Activated T-cell treated with anti-CD3 and anti-CD28 coated beads, Interleukin-2, amount 50 U/mL, for 72 hours (primary cell): ENCODE results near the gene IL15. TPM values are rescaled to one million over a fixed set of nuclear protein-coding genes. Genes with fewer than 3 reads are reported as not detected.

Source experiments
- ATAC-seq, 2 donors: fragments of 150-1000 bp; cut with Tn5 transposase; replicated peaks in 1 of 2; 2 replicates each; pipeline ENCODE4 v1.10.0; 2021; ENCODE audit warnings: moderate library complexity in 2 of 2, mild to moderate bottlenecking in 1 of 2
- DNase-seq, 2 donors: peaks; one replicate each; pipeline ENCODE4 v3.0.0; 2021 to 2022; ENCODE audit warnings: mixed read lengths in 1 of 2
- H3K27ac Mint-ChIP-seq: one replicate; pipeline ENCODE4 v1.8.0; 2022; ENCODE audit warnings: mild to moderate bottlenecking, moderate library complexity, mixed read lengths
- H3K27me3 Mint-ChIP-seq: one replicate; pipeline ENCODE4 v1.8.0; 2022; ENCODE audit warnings: low read depth, mixed read lengths
- H3K36me3 Mint-ChIP-seq, 2 donors: one replicate each; pipeline ENCODE4 v1.8.0; 2022; ENCODE audit warnings: mixed read lengths in 2 of 2, mild to moderate bottlenecking in 1 of 2; ENCODE audit not compliant: insufficient read depth in 2 of 2
- H3K4me1 Mint-ChIP-seq: one replicate; pipeline ENCODE4 v1.8.0; 2022; ENCODE audit warnings: low read depth, mixed read lengths
- H3K4me3 Mint-ChIP-seq, 2 donors: one replicate each; pipeline ENCODE4 v1.8.0; 2022; ENCODE audit warnings: mild to moderate bottlenecking in 2 of 2, mixed read lengths in 2 of 2, moderate library complexity in 2 of 2
- H3K9me3 Mint-ChIP-seq, 2 donors: one replicate each; pipeline ENCODE4 v1.8.0; 2022; ENCODE audit warnings: mixed read lengths in 2 of 2
- total RNA-seq, 2 donors: library from RNA; stranded (reverse); gene quantifications; one replicate each; pipeline ENCODE4 v1.2.3, GENCODE V29; 2022

IL15 gene
- total RNA-seq, 2 donors from 2014 or later = 2.1 TPM

DNA sequence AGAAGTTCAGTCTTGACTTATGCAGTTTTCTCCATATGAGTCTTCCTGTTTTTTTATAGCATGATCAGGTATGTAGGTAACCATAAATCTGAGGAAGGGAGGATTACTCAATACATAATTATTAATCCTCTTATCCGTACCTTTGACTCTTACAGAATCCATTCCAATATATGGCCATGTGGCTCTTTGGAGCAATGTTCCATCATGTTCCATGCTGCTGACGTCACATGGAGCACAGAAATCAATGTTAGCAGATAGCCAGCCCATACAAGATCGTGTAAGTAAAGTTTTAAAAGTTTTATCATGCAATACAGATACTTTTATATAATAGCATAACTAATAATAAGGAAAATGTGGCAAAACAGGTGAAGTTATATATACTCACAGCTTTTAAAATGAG, 19.6 kb downstream of the IL15 start:
- Mint-ChIP-seq H3K9me3 (no peaks in the 10 kb centered on the region), H3K27ac (no peak overlapping the region), H3K4me1 (peaks cover 6% of the 10 kb centered on the region), H3K36me3 (no peaks in the 10 kb centered on the region), H3K27me3 (no peaks in the 10 kb centered on the region), H3K4me3 (no peak overlapping the region)
- ATAC-seq = no peak
- no peak for DNase-seq

GRCh38 chr4:141657550-141658250, 21.3 kb downstream of the IL15 start:
- no peak overlapping the region for H3K27ac Mint-ChIP-seq
- no peaks in the 10 kb centered on the region for H3K36me3 Mint-ChIP-seq
- peaks cover 6% of the 10 kb centered on the region for H3K4me1 Mint-ChIP-seq
- no peak overlapping the region for H3K4me3 Mint-ChIP-seq
- no peak for ATAC-seq
- H3K27me3 Mint-ChIP-seq = no peaks in the 10 kb centered on the region
- no peak for DNase-seq
- H3K9me3 Mint-ChIP-seq = no peaks in the 10 kb centered on the region

DNA sequence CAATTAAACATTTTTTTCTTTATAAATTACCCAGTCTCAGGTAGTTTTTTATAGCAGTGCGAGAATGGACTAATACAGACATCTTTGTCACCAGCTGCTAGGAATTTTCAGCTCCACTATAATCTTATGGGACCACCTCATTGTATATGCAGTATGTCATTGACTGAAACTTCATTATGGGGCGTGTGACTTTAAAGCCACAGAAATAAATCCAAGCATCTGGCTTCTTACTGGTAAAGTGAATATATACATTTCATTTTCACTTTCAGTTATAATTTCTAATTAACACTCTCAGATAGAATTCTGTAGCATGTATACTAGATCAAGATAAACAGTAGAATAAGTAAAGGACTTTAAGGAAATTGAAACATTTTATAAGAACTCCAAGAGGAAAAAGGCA, 21.9 kb downstream of the IL15 start:
- Mint-ChIP-seq H3K4me3 (no peak overlapping the region), H3K27me3 (no peaks in the 10 kb centered on the region), H3K36me3 (no peaks in the 10 kb centered on the region), H3K4me1 (peaks cover 6% of the 10 kb centered on the region), H3K9me3 (no peaks in the 10 kb centered on the region), H3K27ac (no peak overlapping the region)
- ATAC-seq = no peak
- no peak for DNase-seq

DNA sequence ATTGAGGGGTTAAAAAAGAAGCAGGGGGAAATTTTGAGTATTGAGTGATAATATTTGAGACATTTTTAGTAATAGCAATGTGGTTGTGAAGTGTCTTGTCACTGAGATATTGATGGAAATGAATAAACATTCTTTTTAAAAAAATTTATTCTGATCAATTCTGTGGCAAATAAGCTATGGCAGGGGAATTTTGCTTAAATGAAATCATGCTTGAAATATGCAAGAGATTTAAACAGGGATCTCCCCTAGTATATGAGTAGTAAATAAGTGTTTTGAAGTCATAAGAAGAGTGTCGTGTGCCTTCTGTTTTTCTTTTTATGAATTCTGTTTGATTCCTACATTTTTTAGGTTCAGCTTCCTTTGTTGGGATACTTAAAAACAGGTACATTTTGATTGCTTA, 23.2 kb downstream of the IL15 start:
- Mint-ChIP-seq H3K4me3 (no peak overlapping the region), H3K27me3 (no peaks in the 10 kb centered on the region), H3K27ac (peak overlapping the region; percentile 27), H3K4me1 (peaks cover 6% of the 10 kb centered on the region), H3K36me3 (no peaks in the 10 kb centered on the region), H3K9me3 (no peaks in the 10 kb centered on the region)
- ATAC-seq (no peak), DNase-seq (no peak)

DNA sequence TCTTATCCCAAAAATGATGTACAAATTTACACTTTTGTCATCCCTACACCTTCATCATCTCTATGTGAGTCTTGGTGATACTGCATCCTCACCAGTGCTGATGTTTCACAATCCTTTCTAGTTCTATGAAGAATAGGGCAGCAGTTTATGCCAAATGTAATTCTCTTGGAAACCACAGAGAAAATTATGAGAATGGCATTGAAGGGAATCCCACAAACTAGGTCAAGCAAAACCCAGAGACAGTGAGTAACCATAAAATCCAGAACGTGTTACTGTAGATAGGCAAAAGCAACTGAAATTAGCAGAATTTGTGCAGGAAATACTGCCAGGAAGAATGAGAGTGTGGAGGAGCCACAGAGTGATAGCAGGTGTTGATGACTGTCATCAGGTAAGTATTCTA, 24.5 kb downstream of the IL15 start:
- no peaks in the 10 kb centered on the region for H3K9me3 Mint-ChIP-seq
- no peak overlapping the region for H3K4me3 Mint-ChIP-seq
- no peak for ATAC-seq
- H3K27ac Mint-ChIP-seq = no peak overlapping the region
- H3K4me1 Mint-ChIP-seq = peaks cover 6% of the 10 kb centered on the region
- DNase-seq = no peak
- H3K27me3 Mint-ChIP-seq = no peaks in the 10 kb centered on the region
- H3K36me3 Mint-ChIP-seq = no peaks in the 10 kb centered on the region

GRCh38 chr4:141668200-141668910, 32.0 kb downstream of the IL15 start:
- H3K4me1 Mint-ChIP-seq = no peaks in the 10 kb centered on the region
- no peaks in the 10 kb centered on the region for H3K36me3 Mint-ChIP-seq
- H3K4me3 Mint-ChIP-seq = no peak overlapping the region
- DNase-seq (no peak), ATAC-seq (no peak)
- no peaks in the 10 kb centered on the region for H3K27me3 Mint-ChIP-seq
- H3K9me3 Mint-ChIP-seq = no peaks in the 10 kb centered on the region
- H3K27ac Mint-ChIP-seq = no peak overlapping the region

- no peaks in the 10 kb centered on the region for H3K36me3 Mint-ChIP-seq
- no peak overlapping the region for H3K4me3 Mint-ChIP-seq
Observed at GRCh38 chr4:141669501-141669900, 33.1 kb downstream of the IL15 start.

DNA sequence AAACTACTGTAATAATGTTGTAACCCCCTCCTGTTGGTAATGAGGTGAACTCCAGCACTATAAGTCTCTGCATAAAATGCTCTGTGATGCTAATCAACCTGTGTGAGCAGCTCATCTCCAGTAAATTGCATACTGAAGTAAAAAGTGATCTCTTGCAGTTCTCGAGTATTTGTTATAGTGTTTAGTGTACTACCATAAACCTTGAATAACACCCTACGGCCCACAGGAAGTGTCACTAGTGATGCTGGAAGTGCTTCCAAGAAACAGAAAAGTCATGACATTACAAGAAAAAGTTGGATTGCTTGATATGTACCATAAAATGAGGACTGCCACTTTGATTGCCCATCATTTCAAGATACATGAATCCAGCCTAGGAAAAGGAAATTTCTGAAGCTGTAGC, 39.0 kb downstream of the IL15 start:
- Mint-ChIP-seq H3K4me1 (no peaks in the 10 kb centered on the region), H3K4me3 (no peak overlapping the region), H3K9me3 (no peaks in the 10 kb centered on the region), H3K36me3 (no peaks in the 10 kb centered on the region), H3K27ac (no peak overlapping the region), H3K27me3 (no peaks in the 10 kb centered on the region)
- ATAC-seq = peak in 1 of 2 donors; percentile 25
- no peak for DNase-seq

More at GRCh38 chr4:141669501-141669900, 33.1 kb downstream of the IL15 start:
- H3K9me3 Mint-ChIP-seq = no peaks in the 10 kb centered on the region
- no peaks in the 10 kb centered on the region for H3K4me1 Mint-ChIP-seq
- no peak for DNase-seq
- ATAC-seq = no peak
- no peak overlapping the region for H3K27ac Mint-ChIP-seq
- no peaks in the 10 kb centered on the region for H3K27me3 Mint-ChIP-seq

- no peak for ATAC-seq
- no peaks in the 10 kb centered on the region for H3K9me3 Mint-ChIP-seq
- no peaks in the 10 kb centered on the region for H3K36me3 Mint-ChIP-seq
- H3K4me1 Mint-ChIP-seq = no peaks in the 10 kb centered on the region
- no peak overlapping the region for H3K27ac Mint-ChIP-seq
- H3K4me3 Mint-ChIP-seq = no peak overlapping the region
- no peak for DNase-seq
- H3K27me3 Mint-ChIP-seq = no peaks in the 10 kb centered on the region
Observed at GRCh38 chr4:141676087-141676670, 39.8 kb downstream of the IL15 start.

DNA sequence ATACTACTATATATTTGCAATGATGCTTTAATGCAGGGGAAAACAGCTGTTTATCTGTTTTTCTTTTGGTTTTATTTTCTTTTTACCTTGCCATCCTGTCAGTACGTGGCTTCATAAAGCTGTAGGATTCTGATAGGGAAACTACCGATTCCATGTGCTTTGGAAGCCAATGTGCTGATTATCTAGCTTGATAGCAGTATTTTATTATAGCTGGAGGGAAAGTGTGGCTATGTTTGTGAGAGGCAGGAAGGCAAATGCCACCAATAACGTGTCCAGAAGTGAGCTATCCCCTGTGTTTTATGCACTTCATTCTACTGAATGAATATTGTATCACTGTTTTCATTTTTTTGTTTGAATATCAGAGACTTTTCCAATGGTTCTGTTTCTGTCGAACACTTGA, 43.7 kb downstream of the IL15 start:
- DNase-seq = no peak
- H3K36me3 Mint-ChIP-seq = no peaks in the 10 kb centered on the region
- no peaks in the 10 kb centered on the region for H3K4me1 Mint-ChIP-seq
- no peak overlapping the region for H3K27ac Mint-ChIP-seq
- ATAC-seq = no peak
- H3K9me3 Mint-ChIP-seq = no peaks in the 10 kb centered on the region
- H3K4me3 Mint-ChIP-seq = no peak overlapping the region
- H3K27me3 Mint-ChIP-seq = no peaks in the 10 kb centered on the region

- DNase-seq (no peak), ATAC-seq (no peak)
- no peak overlapping the region for H3K27ac Mint-ChIP-seq
- H3K4me1 Mint-ChIP-seq = no peaks in the 10 kb centered on the region
- H3K9me3 Mint-ChIP-seq = no peaks in the 10 kb centered on the region
- H3K36me3 Mint-ChIP-seq = no peaks in the 10 kb centered on the region
- no peak overlapping the region for H3K4me3 Mint-ChIP-seq
- H3K27me3 Mint-ChIP-seq = no peaks in the 10 kb centered on the region
Observed at GRCh38 chr4:141684785-141685184, 48.4 kb downstream of the IL15 start.

DNA sequence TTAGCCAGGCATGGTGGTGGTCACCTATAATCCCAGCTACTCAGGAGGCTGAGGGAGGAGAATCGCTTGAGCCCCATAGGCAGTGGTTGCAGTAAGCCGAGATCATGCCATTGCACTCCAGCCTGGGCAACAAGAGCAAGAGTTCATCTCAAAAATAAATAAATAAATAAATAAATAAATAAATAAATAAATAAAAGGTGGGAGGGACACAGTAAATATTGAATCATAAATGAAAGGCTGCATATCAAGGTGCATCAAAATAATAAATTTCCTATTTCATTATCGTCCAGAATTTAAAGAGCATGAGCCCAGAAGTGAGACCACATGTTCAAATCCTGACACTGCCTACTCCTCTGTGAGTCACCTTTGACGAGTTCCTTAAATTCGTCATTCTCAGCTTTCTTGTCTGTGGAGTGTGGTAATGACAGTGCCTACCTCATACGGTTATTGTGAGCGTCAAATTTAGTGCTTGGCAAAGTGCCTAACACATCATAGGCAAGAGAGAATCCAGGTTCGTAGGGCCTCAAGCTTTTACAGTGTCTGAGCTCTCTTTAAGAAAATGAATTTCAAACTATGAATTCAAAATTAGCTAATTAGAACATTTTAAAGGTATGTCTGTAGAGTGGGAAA, 49.9 kb downstream of the IL15 start:
- DNase-seq = peak in 1 of 2 donors; percentile 11
- Mint-ChIP-seq H3K4me1 (no peaks in the 10 kb centered on the region), H3K4me3 (no peak overlapping the region), H3K27me3 (no peaks in the 10 kb centered on the region), H3K27ac (no peak overlapping the region), H3K9me3 (no peaks in the 10 kb centered on the region), H3K36me3 (no peaks in the 10 kb centered on the region)
- ATAC-seq = peak; percentile 62 to 89

DNA sequence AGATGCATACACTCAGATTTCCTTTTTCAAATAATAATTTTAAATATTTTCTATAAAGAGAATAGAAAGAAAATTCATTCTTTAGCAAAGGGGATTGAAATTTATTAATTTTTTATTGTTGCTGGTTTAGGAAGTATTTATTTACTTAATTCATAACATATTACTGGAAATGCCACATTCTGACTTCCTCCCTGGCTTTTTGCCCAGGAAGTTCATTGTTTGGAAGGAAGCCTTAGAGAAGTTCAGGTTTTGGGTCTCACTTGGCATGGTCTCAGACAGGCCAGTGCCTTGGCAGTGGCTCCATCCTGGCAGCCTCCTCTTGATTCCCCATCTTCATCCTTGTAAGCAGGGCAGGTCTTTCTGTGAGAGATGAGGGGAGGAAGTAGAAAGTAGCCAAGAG, 50.5 kb downstream of the IL15 start:
- H3K27ac Mint-ChIP-seq = no peak overlapping the region
- ATAC-seq (no peak), DNase-seq (no peak)
- no peaks in the 10 kb centered on the region for H3K36me3 Mint-ChIP-seq
- H3K4me3 Mint-ChIP-seq = no peak overlapping the region
- no peaks in the 10 kb centered on the region for H3K27me3 Mint-ChIP-seq
- no peaks in the 10 kb centered on the region for H3K4me1 Mint-ChIP-seq
- no peaks in the 10 kb centered on the region for H3K9me3 Mint-ChIP-seq
